NB4 (cell line): Measurements from ENCODE around the gene SIGLEC1.
A peak's percentile ranks its signal among the peaks of the same experiment; 100 is the strongest.

Source experiments
- DNase-seq: peaks from one replicate; pipeline ENCODE4 v3.0.0; 2010; ENCODE audit warnings: low read depth
- H3K4me3 ChIP-seq: one replicate; pipeline ENCODE4 v1.5.1; 2011; ENCODE audit warnings: mild to moderate bottlenecking, low read depth, low read length, moderate library complexity
- CTCF ChIP-seq: IDR thresholded peaks from one replicate; pipeline ENCODE4 v1.5.1; 2012; ENCODE audit warnings: low read depth, low read length
- MAX ChIP-seq: IDR thresholded peaks from 2 replicates; pipeline ENCODE4 v1.6.1; 2011; ENCODE audit warnings: low read depth, low read length
- MYC ChIP-seq: IDR thresholded peaks from 2 replicates; pipeline ENCODE4 v1.6.1; 2011; ENCODE audit warnings: low read depth, low read length
- POLR2A ChIP-seq: IDR thresholded peaks from 2 replicates; pipeline ENCODE4 v1.6.1; 2011; ENCODE audit warnings: mild to moderate bottlenecking; ENCODE audit not compliant: insufficient read length; ENCODE audit errors: extremely low read depth

The SIGLEC1 gene

GRCh38 chr20:3752386-3752759 lies 40.0 kb upstream of the SIGLEC1 start:
- TF ChIP-seq MAX, result no peak
- TF ChIP-seq MYC, result no peak
- TF ChIP-seq CTCF, result no peak
- no peak for TF ChIP-seq POLR2A
- H3K4me3 ChIP-seq, result no peak overlapping the region
- DNase-seq, result no peak

- DNase-seq, result no peak
- H3K4me3 ChIP-seq, result no peak overlapping the region
- no peak for TF ChIP-seq POLR2A
- TF ChIP-seq MAX, result no peak
- no peak for TF ChIP-seq MYC
- TF ChIP-seq CTCF, result no peak
Observed at GRCh38 chr20:3751675-3752385, 39.4 kb upstream of the SIGLEC1 start.

- no peak for DNase-seq
- H3K4me3 ChIP-seq, result no peak overlapping the region
- no peak for TF ChIP-seq MAX
- TF ChIP-seq MYC, result no peak
- no peak for TF ChIP-seq POLR2A
- TF ChIP-seq CTCF, result no peak
Observed at GRCh38 chr20:3751305-3751674, 38.9 kb upstream of the SIGLEC1 start.

- no peak overlapping the region for H3K4me3 ChIP-seq
- peak; percentile 31 for TF ChIP-seq CTCF
- no peak for TF ChIP-seq POLR2A
- DNase-seq, result peak; percentile 40
Observed at GRCh38 chr20:3749689-3750531, 37.5 kb upstream of the SIGLEC1 start.

- TF ChIP-seq MYC, result no peak
- no peak for TF ChIP-seq MAX
- no peak for TF ChIP-seq CTCF
- no peak for TF ChIP-seq POLR2A
- no peak overlapping the region for H3K4me3 ChIP-seq
- no peak for DNase-seq
Observed at GRCh38 chr20:3749087-3749688, 36.8 kb upstream of the SIGLEC1 start.
